Measurements from ENCODE around the gene C1orf216.
A peak's percentile ranks its signal among the peaks of the same experiment; 100 is the strongest.
"Not testable (repeated sequence)": the region's sequence is repeated elsewhere in the genome, so short reads cannot be mapped to it uniquely, and the experiment has no call there.

Gene C1orf216

DNA sequence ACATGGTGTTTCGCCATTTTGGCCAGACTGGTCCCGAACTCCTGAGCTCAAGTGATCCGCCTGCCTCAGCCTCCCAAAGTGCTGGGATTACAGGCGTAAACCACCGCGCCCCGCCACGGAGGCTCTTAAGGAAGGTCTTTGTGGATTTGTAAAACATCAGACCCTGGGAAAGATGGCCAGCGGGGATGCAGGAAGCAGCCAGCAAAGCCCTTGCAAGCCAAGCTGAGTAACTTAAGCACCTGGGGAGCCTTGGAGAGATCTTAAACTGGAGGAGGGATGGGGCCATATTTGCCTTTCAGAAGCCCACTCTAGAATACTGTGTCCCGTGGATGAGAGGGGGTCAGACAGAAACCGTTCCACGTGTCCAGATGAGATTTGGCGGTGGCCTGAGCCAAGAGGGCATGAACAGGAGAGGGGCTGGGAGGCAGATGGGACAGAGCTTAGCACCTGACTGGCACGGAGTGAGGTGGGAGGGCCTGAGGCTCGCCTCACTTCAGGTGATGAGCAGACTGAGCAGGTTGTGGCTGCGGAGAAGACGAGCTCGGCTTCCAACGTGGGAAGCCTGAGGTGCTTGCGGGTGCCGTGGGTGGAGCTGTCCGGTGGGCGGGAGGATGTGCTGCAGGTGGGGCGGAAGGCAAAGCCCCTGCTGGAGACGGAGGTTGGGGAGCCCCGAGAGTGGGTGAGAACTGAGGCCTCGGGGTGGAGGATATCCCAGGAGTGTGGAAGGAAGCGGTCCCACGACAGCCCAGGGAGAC lies 11.7 kb downstream of the C1orf216 start:
- peak; percentile 43 for DNase-seq

DNA sequence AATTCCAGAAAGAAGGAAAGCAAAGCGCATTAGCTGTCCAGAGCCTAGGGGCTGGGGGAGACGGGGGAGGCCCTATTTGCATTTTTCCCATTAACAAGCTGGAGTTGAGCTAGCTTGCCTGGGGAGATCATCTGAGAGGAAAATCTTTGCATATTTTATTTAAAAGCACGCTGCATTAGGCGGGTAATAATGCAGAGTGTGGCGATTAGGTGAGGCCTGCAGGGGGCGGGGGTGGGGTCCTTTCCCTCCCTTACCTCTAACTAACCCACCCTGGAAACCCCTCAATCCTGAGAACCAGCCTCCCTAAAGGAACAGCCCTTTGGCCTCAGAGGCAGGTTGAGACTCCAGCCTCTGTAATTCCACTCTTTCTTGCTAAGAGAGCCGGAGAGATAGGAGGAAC lies 16.2 kb downstream of the C1orf216 start:
- no peak for DNase-seq

GRCh38 chr1:35699152-35699551 lies 19.5 kb downstream of the C1orf216 start:
- not testable (repeated sequence) for DNase-seq

DNA sequence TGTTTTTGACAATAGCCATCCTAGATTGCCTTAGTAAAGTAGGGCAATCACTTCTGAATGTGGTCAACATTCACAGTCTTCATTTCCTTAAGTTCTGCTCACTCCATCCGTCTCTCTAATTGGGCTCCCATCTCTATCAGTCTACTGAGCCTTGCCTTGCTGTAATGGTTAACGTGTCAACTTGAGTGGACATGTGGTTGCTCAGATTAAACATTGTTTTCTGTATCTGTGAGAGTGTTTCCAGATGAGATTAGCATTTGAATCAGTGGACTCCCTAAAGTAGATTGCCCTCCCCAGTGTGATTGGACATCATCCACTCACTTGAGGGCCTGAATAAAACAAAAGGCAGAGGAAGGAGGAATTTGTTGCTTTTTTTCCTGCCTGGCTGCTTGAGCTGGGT lies 26.4 kb downstream of the C1orf216 start:
- DNase-seq, result no peak

- no peak for DNase-seq
Measured at GRCh38 chr1:35691571-35692220, 27.0 kb downstream of the C1orf216 start.

DNA sequence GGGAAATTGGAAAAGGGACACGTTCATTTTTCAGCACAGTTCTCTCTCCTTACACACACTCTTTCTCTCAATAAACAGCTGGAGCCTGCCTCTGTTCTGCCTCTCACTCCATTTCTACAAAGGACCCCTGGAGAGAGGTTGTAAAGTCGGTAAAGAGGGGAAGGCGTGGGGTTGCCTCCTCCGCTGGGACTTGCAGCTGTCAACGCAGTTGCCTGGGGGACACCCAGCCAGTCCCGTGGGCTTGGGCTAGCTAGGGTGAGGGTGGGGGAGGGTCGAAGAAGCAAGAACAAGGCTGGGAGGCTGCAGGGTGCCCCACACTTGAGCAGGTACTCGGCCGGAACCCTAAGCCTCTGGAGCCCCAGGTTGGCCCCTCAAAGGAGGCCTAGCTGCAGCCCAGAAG lies 27.6 kb downstream of the C1orf216 start:
- no peak for DNase-seq

- DNase-seq, result not testable (repeated sequence)
Measured at GRCh38 chr1:35690103-35690502, 28.6 kb downstream of the C1orf216 start.

GRCh38 chr1:35688161-35688560 lies 30.5 kb downstream of the C1orf216 start:
- no peak for DNase-seq

GRCh38 chr1:35683012-35683411 lies 35.7 kb downstream of the C1orf216 start:
- no peak for DNase-seq

- DNase-seq, result no peak
Measured at GRCh38 chr1:35680271-35680670, 38.4 kb downstream of the C1orf216 start.

GRCh38 chr1:35675773-35676172 lies 42.9 kb downstream of the C1orf216 start:
- no peak for DNase-seq

DNA sequence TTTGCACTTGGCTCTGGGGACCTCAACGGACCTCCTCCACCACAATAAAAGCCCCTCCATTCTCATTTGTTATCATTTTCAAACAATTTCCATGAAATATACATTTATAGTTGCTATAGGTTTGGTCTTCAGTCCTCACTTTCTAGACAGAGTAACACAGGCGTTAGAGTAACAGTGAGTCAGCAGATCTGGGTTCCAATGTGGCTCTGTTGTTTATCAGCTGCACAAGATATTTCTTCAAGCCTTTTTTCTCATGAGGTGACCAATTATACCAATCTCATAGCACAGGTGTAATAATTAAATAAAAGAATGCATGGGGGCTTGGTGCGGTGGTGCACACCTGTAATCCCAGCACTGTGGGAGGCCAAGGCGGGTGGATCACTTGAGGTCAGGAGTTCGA lies 44.6 kb downstream of the C1orf216 start:
- DNase-seq, result no peak

GRCh38 chr1:35672116-35672515 lies 46.6 kb downstream of the C1orf216 start:
- DNase-seq, result no peak

DNA sequence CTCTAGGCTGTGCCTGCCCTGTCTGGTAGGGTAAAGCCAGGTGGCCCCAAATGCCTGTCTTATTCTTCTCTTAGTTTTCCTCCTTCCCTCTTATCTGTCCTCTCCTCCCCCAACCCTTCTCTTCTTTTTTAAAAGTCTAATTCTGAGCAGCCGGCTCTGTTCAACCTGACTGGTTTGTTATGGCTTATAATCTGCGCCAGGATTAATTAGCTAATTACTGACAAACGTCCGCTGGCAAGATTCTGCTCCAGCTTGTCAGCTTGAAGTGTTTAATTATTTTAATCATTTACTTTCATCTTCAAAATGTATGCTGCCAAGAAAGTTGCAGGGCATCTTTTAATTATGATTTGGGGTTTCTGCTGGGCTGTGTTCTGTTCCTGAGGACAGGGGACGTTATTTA lies 50.2 kb downstream of the C1orf216 start:
- no peak for DNase-seq

DNA sequence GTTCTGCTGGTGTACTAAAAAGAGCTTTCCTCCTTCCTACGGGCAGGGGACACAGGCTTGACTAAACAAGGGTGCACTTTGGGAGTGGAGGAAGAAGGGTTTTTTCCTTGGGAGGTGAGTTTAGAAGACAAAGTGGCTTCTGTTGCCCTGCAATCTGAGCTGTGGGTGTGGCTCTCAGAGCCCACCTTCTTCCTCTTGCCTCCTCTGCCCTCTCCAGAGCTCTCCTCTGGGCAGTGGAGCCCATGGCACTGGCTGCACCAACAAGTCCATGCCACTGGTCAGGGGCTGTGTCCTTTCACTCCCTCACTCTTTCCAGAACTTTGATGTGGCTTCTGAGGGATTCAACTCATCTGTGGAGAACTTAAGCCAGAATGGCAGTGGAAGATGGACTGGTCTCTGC lies 51.8 kb downstream of the C1orf216 start:
- no peak for DNase-seq

DNA sequence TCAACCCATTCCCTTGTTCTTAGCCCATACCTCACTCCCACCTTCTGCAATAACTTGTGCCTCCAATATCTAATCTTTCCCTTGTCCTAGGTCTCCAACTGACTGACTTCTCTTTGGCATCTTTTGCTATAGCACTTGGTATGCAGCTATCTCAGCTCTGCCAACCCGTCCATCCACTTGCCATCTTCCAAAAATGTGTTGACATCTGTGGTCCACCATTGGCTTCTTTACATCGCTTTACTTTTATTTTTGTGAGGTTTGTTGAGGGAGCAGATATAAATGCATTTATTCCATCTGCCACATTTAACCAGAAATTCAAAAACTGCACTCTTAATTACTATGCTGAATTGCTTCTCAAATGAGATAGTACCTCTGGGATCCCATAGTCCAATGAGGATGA lies 52.5 kb downstream of the C1orf216 start:
- DNase-seq, result no peak

Measured in activated T-cell treated with anti-CD3 and anti-CD28 coated beads for 4 hours (primary cell).